Mesothelial cell of epicardium (in vitro differentiated cells): ENCODE data around the gene PXYLP1. TPM values are rescaled to one million over a fixed set of nuclear protein-coding genes. Genes with fewer than 3 reads are reported as not detected.
A peak's percentile ranks its signal among the peaks of the same experiment; 100 is the strongest.

Source experiments
- DNase-seq, 2 experiments: peaks; one replicate each; pipeline ENCODE4 v3.0.0; 2021; ENCODE audit warnings: low spot score in 2 of 2; ENCODE audit not compliant: unreplicated experiment in 2 of 2
- H3K27ac Mint-ChIP-seq: 2 replicates; pipeline ENCODE4 v1.8.0; 2021; ENCODE audit warnings: mixed read lengths
- H3K27me3 Mint-ChIP-seq: 2 replicates; pipeline ENCODE4 v1.8.0; 2021; ENCODE audit warnings: low read depth, mixed read lengths
- H3K36me3 Mint-ChIP-seq: 2 replicates; pipeline ENCODE4 v1.8.0; 2021; ENCODE audit warnings: mixed read lengths
- H3K4me1 Mint-ChIP-seq: 2 replicates; pipeline ENCODE4 v1.8.0; 2021; ENCODE audit warnings: mixed read lengths
- H3K4me3 Mint-ChIP-seq: 2 replicates; pipeline ENCODE4 v1.8.0; 2021; ENCODE audit warnings: mild to moderate bottlenecking, moderate library complexity, mixed read lengths
- H3K9me3 Mint-ChIP-seq: 2 replicates; pipeline ENCODE4 v1.8.0; 2021; ENCODE audit warnings: mixed read lengths
- CTCF ChIP-seq: fragments of 200-600 bp; sonication (generic); IDR thresholded peaks from one replicate; pipeline ENCODE4 v1.5.0; 2021; ENCODE audit warnings: antibody characterized with exemption; ENCODE audit not compliant: unreplicated experiment
- total RNA-seq: library from RNA; stranded (reverse); gene quantifications from 3 replicates; pipeline ENCODE4 v1.2.1, GENCODE V29; 2021

The PXYLP1 gene
- total RNA-seq, 1 donor from 2014 or later = 40.5 TPM

DNA sequence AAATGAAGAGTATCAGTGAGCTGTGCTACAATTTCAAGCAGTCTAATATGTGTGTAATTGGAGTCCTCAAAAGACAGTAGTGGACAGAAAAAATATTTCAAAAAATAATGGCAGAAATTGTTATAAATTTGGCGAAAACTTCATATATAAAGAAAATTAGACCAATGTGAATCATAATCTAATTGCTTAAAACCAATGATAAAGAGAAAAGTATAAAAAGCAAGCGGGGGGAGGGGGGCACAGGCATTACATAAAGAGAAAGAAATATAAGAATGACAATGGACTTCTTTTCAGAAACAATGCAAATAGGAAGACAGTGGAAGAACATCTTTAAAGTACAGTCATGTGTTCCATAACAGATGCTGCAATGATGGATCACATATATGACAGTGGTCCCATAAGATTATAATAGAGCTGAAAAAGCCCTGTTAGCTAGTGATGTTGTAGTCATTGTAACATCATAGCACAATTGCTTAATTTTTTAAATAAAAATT, 7.9 kb upstream of the PXYLP1 start:
- Mint-ChIP-seq H3K4me1 (peaks cover 8% of the 10 kb centered on the region), H3K36me3 (peaks cover 11% of the 10 kb centered on the region), H3K9me3 (peaks cover 36% of the 10 kb centered on the region), H3K27ac (no peak overlapping the region), H3K27me3 (no peaks in the 10 kb centered on the region), H3K4me3 (no peak overlapping the region)
- DNase-seq = no peak
- no peak for TF ChIP-seq CTCF

GRCh38 chr3:141225939-141226338, 5.7 kb upstream of the PXYLP1 start:
- TF ChIP-seq CTCF = no peak
- Mint-ChIP-seq H3K27ac (no peak overlapping the region), H3K4me3 (no peak overlapping the region), H3K27me3 (no peaks in the 10 kb centered on the region), H3K9me3 (peaks cover 36% of the 10 kb centered on the region), H3K36me3 (peaks cover 11% of the 10 kb centered on the region), H3K4me1 (peaks cover 21% of the 10 kb centered on the region)
- no peak for DNase-seq

- Mint-ChIP-seq H3K9me3 (peaks cover 31% of the 10 kb centered on the region), H3K27ac (no peak overlapping the region), H3K27me3 (no peaks in the 10 kb centered on the region), H3K4me1 (peaks cover 22% of the 10 kb centered on the region), H3K4me3 (no peak overlapping the region), H3K36me3 (peaks cover 11% of the 10 kb centered on the region)
- no peak for DNase-seq
- TF ChIP-seq CTCF = no peak
Observed at GRCh38 chr3:141227216-141227615, 4.4 kb upstream of the PXYLP1 start.

DNA sequence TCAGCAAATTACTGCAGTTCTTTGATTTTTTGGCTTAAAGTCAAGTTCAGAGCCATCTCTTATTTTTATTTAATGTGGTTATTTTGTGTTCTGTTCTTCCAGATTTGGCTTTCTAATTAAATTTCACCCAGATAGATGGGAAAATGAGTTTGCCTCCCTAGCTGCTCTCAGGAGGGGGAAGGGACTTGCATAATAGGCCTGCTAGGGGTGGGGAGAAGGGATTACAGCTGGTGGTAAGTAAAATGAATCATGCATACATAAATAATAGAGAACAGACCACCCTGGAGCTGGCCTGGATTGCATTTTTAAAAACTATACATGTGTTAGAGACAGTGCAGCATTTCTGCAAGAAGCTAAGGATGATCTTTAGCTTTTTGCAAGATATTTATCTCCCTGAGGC, 3.9 kb upstream of the PXYLP1 start:
- peaks cover 11% of the 10 kb centered on the region for H3K36me3 Mint-ChIP-seq
- H3K9me3 Mint-ChIP-seq = peaks cover 30% of the 10 kb centered on the region
- H3K4me3 Mint-ChIP-seq = no peak overlapping the region
- DNase-seq = no peak
- peaks cover 26% of the 10 kb centered on the region for H3K4me1 Mint-ChIP-seq
- H3K27ac Mint-ChIP-seq = no peak overlapping the region
- H3K27me3 Mint-ChIP-seq = no peaks in the 10 kb centered on the region
- no peak for TF ChIP-seq CTCF

DNA sequence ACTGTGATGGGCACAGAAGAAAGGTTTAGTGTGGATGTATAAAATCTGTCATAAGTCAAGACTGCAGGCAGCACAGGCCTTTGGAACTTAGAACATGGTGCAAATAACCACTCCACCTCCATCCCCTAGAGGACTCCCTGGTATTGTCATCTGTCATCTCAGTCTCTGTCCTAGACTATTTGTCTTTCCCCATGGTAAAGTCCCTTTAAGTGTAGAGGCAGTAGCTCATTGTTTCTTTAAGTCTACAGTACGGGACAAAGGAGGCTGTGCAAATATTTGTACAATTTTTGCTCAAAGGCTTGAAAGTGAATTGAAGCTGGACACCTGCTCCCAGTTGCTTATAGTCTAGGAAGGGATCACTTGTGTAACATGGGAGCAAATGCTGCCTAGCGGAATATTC, 3.2 kb upstream of the PXYLP1 start:
- no peak overlapping the region for H3K4me3 Mint-ChIP-seq
- H3K27me3 Mint-ChIP-seq = no peaks in the 10 kb centered on the region
- peaks cover 29% of the 10 kb centered on the region for H3K4me1 Mint-ChIP-seq
- peaks cover 25% of the 10 kb centered on the region for H3K9me3 Mint-ChIP-seq
- no peak for DNase-seq
- H3K27ac Mint-ChIP-seq = no peak overlapping the region
- TF ChIP-seq CTCF = no peak
- H3K36me3 Mint-ChIP-seq = peaks cover 10% of the 10 kb centered on the region

DNA sequence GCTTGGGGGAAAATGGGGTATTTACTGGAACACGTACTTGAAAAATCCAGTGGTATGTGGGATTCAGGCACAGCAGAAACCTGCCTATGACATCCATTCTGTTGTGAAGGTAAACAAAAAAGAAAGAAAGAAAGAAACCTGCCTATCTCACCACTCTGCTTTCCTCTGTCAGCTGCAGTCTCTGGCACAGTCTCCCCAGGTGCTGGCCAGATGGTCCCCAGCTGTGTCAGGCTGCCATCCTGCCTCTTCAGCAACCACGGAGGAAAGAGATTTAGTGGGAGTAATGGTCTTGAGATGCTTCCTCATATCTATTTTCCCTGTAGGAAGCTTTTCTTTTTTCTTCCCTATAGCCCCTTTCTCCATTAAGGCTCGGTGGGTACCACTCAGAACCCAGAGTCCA, 2.5 kb upstream of the PXYLP1 start:
- no peak for DNase-seq
- Mint-ChIP-seq H3K36me3 (peaks cover 6% of the 10 kb centered on the region), H3K9me3 (peaks cover 17% of the 10 kb centered on the region), H3K27me3 (no peaks in the 10 kb centered on the region), H3K4me1 (peaks cover 31% of the 10 kb centered on the region), H3K27ac (no peak overlapping the region), H3K4me3 (peak overlapping the region; percentile 30)
- TF ChIP-seq CTCF = no peak
